GM19193 (cell line): ENCODE data around the gene KCTD15.

Source experiments
- POLR2A ChIP-seq: IDR thresholded peaks from 4 replicates; pipeline ENCODE4 v1.6.1; 2011; ENCODE audit not compliant: insufficient read depth, insufficient read length; ENCODE audit errors: extremely low read depth

The KCTD15 gene

GRCh38 chr19:33796164-33796875 is at the start of gene KCTD15:
KCTD15 (plus strand) TSS chr19:33796870; CDS start chr19:33800455, 3,585 bp downstream.
- no peak for TF ChIP-seq POLR2A

- TF ChIP-seq POLR2A: no peak
Observed at GRCh38 chr19:33747273-33747672, 49.4 kb upstream of the KCTD15 start.

- TF ChIP-seq POLR2A: no peak
Observed at GRCh38 chr19:33748231-33748630, 48.4 kb upstream of the KCTD15 start.

- TF ChIP-seq POLR2A: no peak
Observed at GRCh38 chr19:33749016-33749415, 47.7 kb upstream of the KCTD15 start.

GRCh38 chr19:33749619-33750175 is 47.0 kb upstream of the KCTD15 start:
- no peak for TF ChIP-seq POLR2A

- TF ChIP-seq POLR2A: no peak
Observed at GRCh38 chr19:33750587-33751435, 45.9 kb upstream of the KCTD15 start.

- TF ChIP-seq POLR2A: no peak
Observed at GRCh38 chr19:33751436-33751770, 45.3 kb upstream of the KCTD15 start.

- TF ChIP-seq POLR2A: no peak
Observed at GRCh38 chr19:33752018-33752800, 44.5 kb upstream of the KCTD15 start.

- TF ChIP-seq POLR2A: no peak
Observed at GRCh38 chr19:33752945-33753344, 43.7 kb upstream of the KCTD15 start.

GRCh38 chr19:33754361-33754760 is 42.3 kb upstream of the KCTD15 start:
- TF ChIP-seq POLR2A: no peak

- TF ChIP-seq POLR2A: no peak
Observed at GRCh38 chr19:33755099-33756035, 41.3 kb upstream of the KCTD15 start.

- TF ChIP-seq POLR2A: no peak
Observed at GRCh38 chr19:33756177-33756576, 40.5 kb upstream of the KCTD15 start.

GRCh38 chr19:33758541-33759013 is 38.1 kb upstream of the KCTD15 start:
- TF ChIP-seq POLR2A: no peak

- no peak for TF ChIP-seq POLR2A
Observed at GRCh38 chr19:33759356-33759755, 37.3 kb upstream of the KCTD15 start.
